GM19023 (cell line): ENCODE data around the gene TAF6.

Experiments
- ATAC-seq: cut with Tn5 transposase; IDR thresholded peaks from one replicate; pipeline ENCODE4 v1.9.1; 2021; ENCODE audit warnings: mild to moderate bottlenecking, moderate library complexity; ENCODE audit not compliant: unreplicated experiment

Gene TAF6

GRCh38 chr7:100119072-100119969 lies at the start of gene TAF6, which contains the start of gene CNPY4:
Gene TAF6 (minus strand): TSS chr7:100119358. CDS start chr7:100114209, 5,149 bp downstream.
Gene CNPY4 (plus strand): TSS chr7:100119634. CDS start chr7:100119745, 111 bp downstream.
- peak; percentile 70 for ATAC-seq

GRCh38 chr7:100167912-100168323 lies 48.8 kb upstream of the TAF6 start:
- no peak for ATAC-seq

GRCh38 chr7:100166970-100167911 lies 48.1 kb upstream of the TAF6 start:
- no peak for ATAC-seq

GRCh38 chr7:100166317-100166940 lies 47.3 kb upstream of the TAF6 start:
- no peak for ATAC-seq

- no peak for ATAC-seq
Observed at GRCh38 chr7:100163871-100164270, 44.7 kb upstream of the TAF6 start.

GRCh38 chr7:100163006-100163531 lies 43.9 kb upstream of the TAF6 start:
- ATAC-seq: no peak

- ATAC-seq: no peak
Observed at GRCh38 chr7:100160067-100160466, 40.9 kb upstream of the TAF6 start.

GRCh38 chr7:100159099-100159623 lies 40.0 kb upstream of the TAF6 start:
- no peak for ATAC-seq

GRCh38 chr7:100158229-100159098 lies 39.3 kb upstream of the TAF6 start, which contains the start of gene TRAPPC14:
Gene TRAPPC14 (minus strand): TSS chr7:100158723. CDS start chr7:100158499, 224 bp downstream.
- peak; percentile 80 for ATAC-seq

- no peak for ATAC-seq
Observed at GRCh38 chr7:100157334-100158228, 38.4 kb upstream of the TAF6 start.

- ATAC-seq: no peak
Observed at GRCh38 chr7:100157069-100157333, 37.8 kb upstream of the TAF6 start.

- ATAC-seq: no peak
Observed at GRCh38 chr7:100156331-100157068, 37.3 kb upstream of the TAF6 start.

GRCh38 chr7:100155553-100156317 lies 36.6 kb upstream of the TAF6 start:
- no peak for ATAC-seq

- ATAC-seq: no peak
Observed at GRCh38 chr7:100154651-100155491, 35.7 kb upstream of the TAF6 start.

GRCh38 chr7:100153708-100154535 lies 34.8 kb upstream of the TAF6 start:
- no peak for ATAC-seq
